OCI-LY1 (cell line): Measurements from ENCODE around the gene FTCD.

Experiments used
- H2AFZ ChIP-seq: fragments of 200-600 bp; sonication (generic), shearing (Covaris generic); 2 replicates; pipeline ENCODE4 v1.6.0; 2014; ENCODE audit warnings: antibody characterized with exemption, mild to moderate bottlenecking, low read length
- H3F3A ChIP-seq: fragments of 200-600 bp; sonication (generic), shearing (Covaris generic); 2 replicates; pipeline ENCODE4 v1.6.0; 2014; ENCODE audit warnings: mild to moderate bottlenecking, antibody characterized with exemption, low read length, moderate library complexity; ENCODE audit not compliant: insufficient read depth
- H3K27ac ChIP-seq: fragments of 200-600 bp; sonication (generic); 2 replicates; pipeline ENCODE4 v1.5.1; 2014; ENCODE audit warnings: low read length, mixed run types, mild to moderate bottlenecking, low read depth; ENCODE audit not compliant: poor library complexity, severe bottlenecking
- H3K27me3 ChIP-seq: fragments of 200-600 bp; sonication (generic); 2 replicates; pipeline ENCODE4 v1.6.0; 2014; ENCODE audit warnings: antibody characterized with exemption, mild to moderate bottlenecking, low read length, moderate library complexity; ENCODE audit not compliant: insufficient read depth
- H3K36me3 ChIP-seq: fragments of 200-600 bp; sonication (generic); 2 replicates; pipeline ENCODE4 v1.6.1; 2014; ENCODE audit warnings: mild to moderate bottlenecking, antibody characterized with exemption, low read length, moderate library complexity, mixed read lengths; ENCODE audit not compliant: insufficient read depth
- H3K4me1 ChIP-seq: fragments of 200-600 bp; sonication (generic); 2 replicates; pipeline ENCODE4 v1.5.1; 2014; ENCODE audit warnings: mild to moderate bottlenecking, low read length, moderate library complexity; ENCODE audit not compliant: insufficient read depth, severe bottlenecking
- H3K4me2 ChIP-seq: fragments of 200-600 bp; sonication (generic), shearing (Covaris generic); 2 replicates; pipeline ENCODE4 v1.6.1; 2014; ENCODE audit warnings: low read length
- H3K4me3 ChIP-seq: fragments of 200-600 bp; sonication (generic); 2 replicates; pipeline ENCODE4 v1.5.1; 2014; ENCODE audit warnings: low read length, low read depth, mild to moderate bottlenecking, mixed read lengths; ENCODE audit not compliant: poor library complexity, severe bottlenecking
- H3K79me2 ChIP-seq: fragments of 200-600 bp; shearing (Covaris generic); 2 replicates; pipeline ENCODE4 v1.6.1; 2016; ENCODE audit warnings: mixed run types, low read length, mixed read lengths; ENCODE audit not compliant: insufficient read depth
- H3K9ac ChIP-seq: fragments of 200-600 bp; sonication (generic), shearing (Covaris generic); 2 replicates; pipeline ENCODE4 v1.6.1; 2014; ENCODE audit warnings: mild to moderate bottlenecking, low read length, mixed read lengths
- H3K9me2 ChIP-seq: fragments of 200-600 bp; sonication (generic), shearing (Covaris generic); 2 replicates; pipeline ENCODE4 v1.6.1; 2014; ENCODE audit warnings: low read depth, mild to moderate bottlenecking, low read length, mixed read lengths
- H3K9me3 ChIP-seq: fragments of 200-600 bp; shearing (Covaris generic); 2 replicates; pipeline ENCODE4 v1.6.1; 2014; ENCODE audit warnings: low read length, mixed read lengths
- H4K20me1 ChIP-seq: fragments of 200-600 bp; sonication (generic), shearing (Covaris generic); 2 replicates; pipeline ENCODE4 v1.6.0; 2016; ENCODE audit warnings: mild to moderate bottlenecking, low read length; ENCODE audit not compliant: insufficient read depth
- CTCF ChIP-seq: fragments of 200-600 bp; sonication (generic), shearing (Covaris generic); IDR thresholded peaks from 2 replicates; pipeline ENCODE4 v1.5.1; 2017; ENCODE audit warnings: mild to moderate bottlenecking, antibody characterized with exemption, low read length, moderate library complexity, mixed read lengths
- EZH2 ChIP-seq: fragments of 200-600 bp; sonication (generic), shearing (Covaris generic); IDR thresholded peaks from 2 replicates; pipeline ENCODE4 v1.8.0; 2017; ENCODE audit warnings: borderline replicate concordance, mixed run types, mild to moderate bottlenecking, antibody characterized with exemption, low read length, moderate library complexity, mixed read lengths

Gene FTCD

GRCh38 chr21:46190491-46191131 is 35.2 kb upstream of the FTCD start:
- no peak overlapping the region for H3K9ac ChIP-seq
- peaks cover 52% of the 10 kb centered on the region for H3K36me3 ChIP-seq
- TF ChIP-seq CTCF (no peak), EZH2 (no peak)

GRCh38 chr21:46189959-46190490 is 34.6 kb upstream of the FTCD start:
- no peak overlapping the region for H3K4me2 ChIP-seq

More at GRCh38 chr21:46190491-46191131, 35.2 kb upstream of the FTCD start:
- no peak overlapping the region for H3K4me3 ChIP-seq
- no peaks in the 10 kb centered on the region; the same call in 1 of the 2 replicates for H3F3A ChIP-seq
- H3K9me3 ChIP-seq = no peaks in the 10 kb centered on the region
- H3K27ac ChIP-seq = no peak overlapping the region
- no peaks in the 10 kb centered on the region for H3K79me2 ChIP-seq
- no peaks in the 10 kb centered on the region for H3K9me2 ChIP-seq
- H2AFZ ChIP-seq = no peak overlapping the region
- no peaks in the 10 kb centered on the region for H3K27me3 ChIP-seq
- H4K20me1 ChIP-seq = no peaks in the 10 kb centered on the region
- peaks cover 24% of the 10 kb centered on the region for H3K4me1 ChIP-seq
- no peak overlapping the region for H3K4me2 ChIP-seq

DNA sequence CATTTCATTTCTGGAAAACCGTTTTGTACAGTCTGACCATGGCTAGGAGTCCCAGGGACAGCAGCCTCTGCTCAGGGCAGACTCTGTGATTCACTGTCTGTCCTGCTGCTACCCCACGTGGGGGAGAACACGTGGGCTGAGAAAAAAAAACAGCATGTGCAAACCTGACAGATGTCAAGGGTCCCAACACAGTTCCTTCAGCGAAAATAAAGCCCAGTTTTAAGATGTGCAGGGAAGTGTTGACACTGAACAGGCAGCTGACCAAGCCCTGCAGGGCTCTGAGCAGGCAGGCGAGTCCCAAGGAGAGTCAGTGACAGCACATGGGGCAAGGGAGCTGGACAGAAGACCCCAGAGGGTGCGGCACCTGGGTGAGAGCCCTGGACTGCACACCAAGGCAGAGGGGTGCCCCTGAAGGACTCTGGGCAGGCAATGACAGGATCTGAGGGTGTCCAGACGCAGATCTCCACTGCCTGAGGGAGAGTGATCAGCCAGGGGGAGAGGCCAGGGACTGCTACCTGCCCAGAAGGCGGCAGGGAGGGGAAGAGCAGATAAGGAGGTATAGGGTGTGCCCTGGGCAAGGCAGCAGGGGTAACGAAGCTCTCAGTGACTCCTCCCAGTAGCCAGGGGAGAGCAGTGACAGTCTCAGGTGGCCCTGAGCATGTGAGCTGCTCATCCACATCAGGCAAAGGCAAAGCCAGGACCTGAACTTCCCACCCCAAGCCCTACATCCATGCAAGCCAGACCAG is 34.0 kb upstream of the FTCD start:
- H3K27ac ChIP-seq = peak overlapping the region; percentile 40
- H3K27me3 ChIP-seq = no peaks in the 10 kb centered on the region
- no peak overlapping the region for H2AFZ ChIP-seq
- H3K4me2 ChIP-seq = no peak overlapping the region
- H3F3A ChIP-seq = no peaks in the 10 kb centered on the region; the same call in 1 of the 2 replicates
- peaks cover 30% of the 10 kb centered on the region for H3K4me1 ChIP-seq
- no peak overlapping the region for H3K9ac ChIP-seq
- H3K79me2 ChIP-seq = no peaks in the 10 kb centered on the region
- peaks cover 40% of the 10 kb centered on the region for H3K36me3 ChIP-seq
- no peaks in the 10 kb centered on the region for H3K9me2 ChIP-seq
- H4K20me1 ChIP-seq = no peaks in the 10 kb centered on the region
- TF ChIP-seq EZH2 (no peak), CTCF (no peak)
- no peak overlapping the region for H3K4me3 ChIP-seq
- H3K9me3 ChIP-seq = no peaks in the 10 kb centered on the region

More at GRCh38 chr21:46189959-46190490, 34.6 kb upstream of the FTCD start:
- no peaks in the 10 kb centered on the region for H3K9me3 ChIP-seq
- no peaks in the 10 kb centered on the region for H3K79me2 ChIP-seq
- no peaks in the 10 kb centered on the region for H3K27me3 ChIP-seq
- H3K36me3 ChIP-seq = peaks cover 46% of the 10 kb centered on the region
- H3K9me2 ChIP-seq = no peaks in the 10 kb centered on the region
- no peak overlapping the region for H3K27ac ChIP-seq
- no peaks in the 10 kb centered on the region for H4K20me1 ChIP-seq
- TF ChIP-seq CTCF (no peak), EZH2 (no peak)
- H3K9ac ChIP-seq = no peak overlapping the region
- H2AFZ ChIP-seq = no peak overlapping the region
- no peak overlapping the region for H3K4me3 ChIP-seq
- H3F3A ChIP-seq = no peaks in the 10 kb centered on the region; the same call in 1 of the 2 replicates
- H3K4me1 ChIP-seq = peaks cover 30% of the 10 kb centered on the region
